GM12878 (cell line): ENCODE results near the gene CGAS. TPM values are rescaled to one million over a fixed set of nuclear protein-coding genes. Genes with fewer than 3 reads are reported as not detected.
"Not testable (repeated sequence)": the region's sequence is repeated elsewhere in the genome, so short reads cannot be mapped to it uniquely, and the experiment has no call there.

Experiments
- ATAC-seq: fragments of 200-7000 bp; cut with Tn5 transposase; 3 replicates; pipeline ENCODE4 v1.9.1; 2020; ENCODE audit warnings: mild to moderate bottlenecking, moderate library complexity
- BruUV-seq: library from RNA; stranded (reverse); fragments of 400-500 nt; replicated peaks from 2 replicates; lab custom pipeline; 2021; lab: Mats Ljungman, UMichigan
- CTCF ChIA-PET: fragments of 300-600 bp; sonication (Branson Sonifier 250); formaldehyde crosslinking; extraction: SDS; loops from one replicate; lab custom pipeline; 2021; ENCODE audit warnings: inconsistent platforms; lab: Yijun Ruan, JAX
- POLR2A ChIA-PET: fragments of 350-600 bp; formaldehyde crosslinking; extraction: SDS; loops from one replicate; lab custom pipeline; 2021; ENCODE audit warnings: inconsistent platforms; lab: Charles Lee
- RAD21 ChIA-PET: fragments of 300-600 bp; sonication (Branson Sonifier 250); formaldehyde crosslinking; loops from one replicate; lab custom pipeline; 2023; ENCODE audit warnings: antibody characterized with exemption; ENCODE audit not compliant: unreplicated experiment; lab: Charles Lee
- SMC1A ChIA-PET: fragments of 300-600 bp; sonication (Branson Sonifier 250); formaldehyde crosslinking; loops from one replicate; lab custom pipeline; 2023; ENCODE audit not compliant: unreplicated experiment, uncharacterized antibody; lab: Charles Lee
- DNase-seq: peaks from one replicate; pipeline ENCODE4 v3.0.0-alpha.2; 2011; ENCODE audit warnings: low read depth, low spot score
- FAIRE-seq: peaks from 3 replicates; lab custom pipeline; 2011; peaks lifted over from hg19 to GRCh38; lab: Jason Lieb, UNC
- H2AFZ ChIP-seq: 2 replicates; pipeline ENCODE4 v1.6.0; 2011; ENCODE audit warnings: low read depth, low read length, control low read depth; ENCODE audit not compliant: control insufficient read depth
- H3K27ac ChIP-seq: 2 replicates; pipeline ENCODE4 v1.5.1; 2011; ENCODE audit warnings: control low read depth; ENCODE audit not compliant: control insufficient read depth, insufficient read depth
- H3K27me3 ChIP-seq, 2 experiments: replicated peaks in 1 of 2; 2 replicates each; pipeline versions ENCODE4 v1.6.0 to v1.6.1; 2011; ENCODE audit warnings: low read length in 1 of 2; ENCODE audit not compliant: control insufficient read depth in 2 of 2, insufficient read depth in 2 of 2
- H3K36me3 ChIP-seq, 2 experiments: 2 replicates each; pipeline ENCODE4 v1.5.1; 2011; ENCODE audit warnings: low read length in 1 of 2; ENCODE audit not compliant: control insufficient read depth in 2 of 2, insufficient read depth in 2 of 2
- H3K4me1 ChIP-seq: 2 replicates; pipeline ENCODE4 v1.6.1; 2011; ENCODE audit warnings: mild to moderate bottlenecking, low read length, moderate library complexity, mixed read lengths; ENCODE audit not compliant: control insufficient read depth, insufficient read depth
- H3K4me2 ChIP-seq: 2 replicates; pipeline ENCODE4 v1.6.0; 2011; ENCODE audit warnings: control low read depth; ENCODE audit not compliant: control insufficient read depth, insufficient read depth
- H3K4me3 ChIP-seq: fragments of 200-600 bp; sonication (generic); 2 replicates; pipeline ENCODE4 v1.5.1; 2016
- H3K79me2 ChIP-seq: 2 replicates; pipeline ENCODE4 v1.6.0; 2011; ENCODE audit warnings: low read length; ENCODE audit not compliant: control insufficient read depth, insufficient read depth
- H3K9ac ChIP-seq: 2 replicates; pipeline ENCODE4 v1.8.0; 2011; ENCODE audit warnings: low read length, control low read depth, mixed read lengths; ENCODE audit not compliant: control insufficient read depth, insufficient read depth
- H3K9me3 ChIP-seq: replicated peaks from 3 replicates; pipeline ENCODE4 v1.5.1; 2011; ENCODE audit warnings: mild to moderate bottlenecking, low read length; ENCODE audit not compliant: control insufficient read depth, insufficient read depth
- H4K20me1 ChIP-seq: 2 replicates; pipeline ENCODE4 v1.6.0; 2011; ENCODE audit not compliant: control insufficient read depth, insufficient read depth
- CHD1 ChIP-seq: IDR thresholded peaks from 2 replicates; pipeline ENCODE4 v1.6.1; 2012; ENCODE audit warnings: low read depth, low read length, improper control_type of control experiment
- EGR1 ChIP-seq, 2 experiments: IDR thresholded peaks; 1 replicate in 1 of 2; 2 replicates in 1 of 2; pipeline ENCODE4 v1.6.1; 2011 to 2012; ENCODE audit warnings: low read depth in 2 of 2, low read length in 2 of 2, borderline replicate concordance in 1 of 2, mild to moderate bottlenecking in 1 of 2, moderate library complexity in 1 of 2
- EP300 ChIP-seq, 2 experiments: fragments of 150-350 bp in 1 of 2; IDR thresholded peaks; 2 replicates each; pipeline ENCODE4 v1.6.1; 2011 to 2012; ENCODE audit warnings: low read depth in 2 of 2, low read length in 2 of 2, borderline replicate concordance in 1 of 2, improper control_type of control experiment in 1 of 2, inconsistent platforms in 1 of 2; ENCODE audit not compliant: control insufficient read depth in 1 of 2
- NFYB ChIP-seq: IDR thresholded peaks from 2 replicates; pipeline ENCODE4 v1.6.1; 2011; ENCODE audit warnings: low read depth, mild to moderate bottlenecking, low read length, improper control_type of control experiment, moderate library complexity; ENCODE audit not compliant: insufficient read depth
- NR2F1 ChIP-seq: fragments of 450-650 bp; conservative IDR thresholded peaks from 2 replicates; pipeline ENCODE4 v1.6.1; 2017; ENCODE audit warnings: mild to moderate bottlenecking
- NRF1 ChIP-seq: conservative IDR thresholded peaks from 2 replicates; pipeline ENCODE4 v1.6.1; 2011; ENCODE audit warnings: mild to moderate bottlenecking, low read depth, low read length, improper control_type of control experiment
- RFX5 ChIP-seq: IDR thresholded peaks from 2 replicates; pipeline ENCODE4 v1.6.1; 2011; ENCODE audit warnings: low read depth, low read length, improper control_type of control experiment
- RUNX3 ChIP-seq: IDR thresholded peaks from 2 replicates; pipeline ENCODE4 v1.6.1; 2012; ENCODE audit warnings: low read length, inconsistent platforms
- SMAD1 ChIP-seq: fragments of 450-650 bp; IDR thresholded peaks from 2 replicates; pipeline ENCODE4 v1.6.1; 2018; ENCODE audit warnings: mild to moderate bottlenecking, low read depth; ENCODE audit not compliant: partially characterized antibody
- WRNIP1 ChIP-seq: IDR thresholded peaks from 2 replicates; pipeline ENCODE4 v1.6.1; 2011; ENCODE audit warnings: low read depth, low read length, improper control_type of control experiment, borderline replicate concordance
- YBX1 ChIP-seq: fragments of 450-650 bp; IDR thresholded peaks from 2 replicates; pipeline ENCODE4 v1.6.1; 2016; ENCODE audit warnings: antibody characterized with exemption
- ZNF207 ChIP-seq: fragments of 450-650 bp; IDR thresholded peaks from 2 replicates; pipeline ENCODE4 v1.6.1; 2014; ENCODE audit warnings: antibody characterized with exemption, mild to moderate bottlenecking, borderline replicate concordance
- WGBS: methylation state at CpG from one replicate; pipeline ENCODE4 v1.1.6; 2016; ENCODE audit warnings: low lambda C conversion rate; ENCODE audit not compliant: insufficient replicate concordance, insufficient coverage; ENCODE audit errors: missing lambda C conversion rate; 5-methylcytosine and 5-hydroxymethylcytosine counted together
- in situ Hi-C: fragments of 300-500 bp; cut with MboI; formaldehyde crosslinking; loops from 9 replicates; pipeline ENCODE4 v1.14.3; 2018; ENCODE audit warnings: mixed read lengths
- intact Hi-C: fragments of 100-400 bp; cut with micrococcal nuclease; formaldehyde crosslinking; loops from one replicate; pipeline ENCODE4 v1.14.2; 2022; ENCODE audit not compliant: unreplicated experiment
- polyA plus RNA-seq, 11 experiments: library from polyadenylated mRNA; depleted of rRNA in 4 of 11; unstranded in 6 of 11; stranded (reverse) in 5 of 11; fragments of >200 nt; fragmentation: Nextera tagmentation in 4 of 11; fragmentation: Illumina TruSeq in 1 of 11; extraction: Ambion mirVana in 4 of 11; extraction: Trizol in 1 of 11; gene quantifications; 1 replicate in 1 of 11; 2 replicates in 10 of 11; pipeline versions ENCODE4 v1.2.1 to v1.2.3, GENCODE V29; 2011 to 2016; ENCODE audit warnings: inconsistent platforms in 2 of 11, missing spikeins in 2 of 11, low read depth in 1 of 11
- total RNA-seq, 4 experiments: library from RNA; depleted of rRNA in 3 of 4; stranded (reverse); fragments of >200 nt in 3 of 4; fragmentation: Illumina TruSeq in 1 of 4; extraction: Trizol in 1 of 4; gene quantifications; 2 replicates each; pipeline versions ENCODE4 v1.2.1 to v1.2.3, GENCODE V29; 2013 to 2021

Gene CGAS
- total and polyA plus RNA-seq, 10 of the 15 experiments (the other 5 are each of a cell fraction or from before 2014, with no cell fraction given): 4.7 to 30.2 (median 22.1) TPM

DNA sequence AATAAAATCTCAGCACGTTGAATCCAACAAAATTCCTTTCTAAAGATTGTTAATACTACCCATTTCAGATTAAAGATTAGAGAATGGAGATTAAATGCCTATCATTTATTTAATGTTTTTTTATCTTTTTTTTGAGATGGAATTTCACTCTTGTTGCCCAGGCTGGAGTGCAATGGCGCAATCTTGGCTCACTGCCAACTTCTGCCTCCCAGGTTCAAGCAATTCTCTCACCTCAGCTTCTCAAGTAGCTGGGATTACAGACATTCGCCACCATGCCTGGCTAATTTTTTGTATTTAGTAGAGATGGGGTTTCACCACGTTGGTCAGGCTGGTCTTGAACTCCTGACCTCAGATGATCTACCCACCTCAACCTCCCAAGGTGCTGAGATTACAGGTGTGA is 59.9 kb downstream of the CGAS start:
- intact Hi-C loops, SMC1A ChIA-PET, in situ Hi-C loops, H3K27me3 ChIP-seq, H3K27ac ChIP-seq, H3K4me1 ChIP-seq, BruUV-seq, ATAC-seq, FAIRE-seq, H3K36me3 ChIP-seq, H2AFZ ChIP-seq, H3K4me2 ChIP-seq, POLR2A ChIA-PET, RAD21 ChIA-PET, H3K79me2 ChIP-seq, H3K4me3 ChIP-seq, H3K9me3 ChIP-seq, H3K9ac ChIP-seq, H4K20me1 ChIP-seq, CTCF ChIA-PET, DNase-seq: not testable (repeated sequence)
- 52% methylated on average over 4 of the region's 4 CpGs for WGBS
- TF ChIP-seq SMAD1: peak; percentile 30

- H3K4me2 ChIP-seq: no peak overlapping the region
- H3K9ac ChIP-seq: no peak overlapping the region
- no peak overlapping the region for H3K4me3 ChIP-seq
- BruUV-seq: no TSS peak
- intact Hi-C loops: no loop called here
- ChIA-PET CTCF (no interaction called here), POLR2A (no interaction called here), RAD21 (no interaction called here), SMC1A (no interaction called here)
- DNase-seq (no peak), FAIRE-seq (no peak)
- H3K9me3 ChIP-seq: no peaks in the 10 kb centered on the region
- no peaks in the 10 kb centered on the region for H3K36me3 ChIP-seq
- H2AFZ ChIP-seq: no peak overlapping the region
- H3K79me2 ChIP-seq: no peaks in the 10 kb centered on the region
- H3K27me3 ChIP-seq: no peaks in the 10 kb centered on the region
- no peaks in the 10 kb centered on the region for H4K20me1 ChIP-seq
- in situ Hi-C loops: no loop called here
- TF ChIP-seq RFX5 (no peak), RUNX3 (no peak), WRNIP1 (no peak), NRF1 (no peak), EP300 (IDR thresholded peaks at IDR 0.05; ENCODE audit: borderline replicate concordance in 1 of 2, control insufficient read depth in 1 of 2, low read depth in 2 of 2, low read length in 2 of 2) (no peak), ZNF207 (no peak), EGR1 (IDR thresholded peaks at IDR 0.05; ENCODE audit: borderline replicate concordance in 1 of 2, low read depth in 2 of 2, low read length in 2 of 2) (no peak), NR2F1 (no peak), CHD1 (no peak), NFYB (no peak), YBX1 (no peak)
- TF ChIP-seq, all 136 proteins: peak for 0
- ATAC-seq: no peak
- Histone ChIP-seq H3K4me1 (no peaks in the 10 kb centered on the region), H3K27ac (no peak overlapping the region)
- WGBS: 89% methylated on average over 2 of the region's 2 CpGs
These were observed 60.4 kb downstream of the CGAS start for GRCh38 chr6:73391675-73392074.
